K562 (cell line): ENCODE results near the gene CCDC97. TPM values are rescaled to one million over a fixed set of nuclear protein-coding genes. Genes with fewer than 3 reads are reported as not detected.

Source experiments
- ATAC-seq: fragments of 200-7000 bp; cut with Tn5 transposase; 3 replicates; pipeline ENCODE4 v1.9.1; 2020; ENCODE audit warnings: moderate library complexity
- BruUV-seq: library from RNA; stranded (reverse); fragments of 400-500 nt; replicated peaks from 2 replicates; lab custom pipeline; 2021; lab: Mats Ljungman, UMichigan
- CTCF ChIA-PET: fragments of 300-600 bp; formaldehyde crosslinking; extraction: SDS; loops from one replicate; lab custom pipeline; 2021; ENCODE audit warnings: low intra/inter-chr PET ratio; lab: Yijun Ruan, JAX
- POLR2A ChIA-PET: fragments of 300-600, 350-650 bp; sonication (Branson Sonifier 250); formaldehyde crosslinking; extraction: SDS; loops from one replicate; lab custom pipeline; 2021; ENCODE audit warnings: antibody characterized with exemption, inconsistent platforms; lab: Yijun Ruan, JAX
- DNase-seq, 4 experiments: peaks; one replicate each; pipeline versions ENCODE4 v3.0.0 to v3.0.0-alpha.2; 2011 to 2018; ENCODE audit warnings: low spot score in 3 of 4, mixed read lengths in 3 of 4; ENCODE audit errors: extremely low read depth in 1 of 4
- FAIRE-seq: peaks from 2 replicates; lab custom pipeline; 2011; peaks lifted over from hg19 to GRCh38; lab: Jason Lieb, UNC
- H2AFZ ChIP-seq: 2 replicates; pipeline ENCODE4 v1.6.0; 2011; ENCODE audit warnings: low read depth, low read length, control low read depth, inconsistent platforms
- H3K27ac ChIP-seq: fragments of 200-600 bp; 3 replicates; pipeline ENCODE4 v1.8.0; 2011; ENCODE audit warnings: low read depth, mild to moderate bottlenecking, control low read depth, inconsistent platforms, low read length, moderate library complexity, mixed read lengths; ENCODE audit errors: extremely low read depth
- H3K27me3 ChIP-seq, 2 experiments: fragments of 300-600 bp in 1 of 2; 2 replicates in 1 of 2; 3 replicates in 1 of 2; pipeline versions ENCODE4 v1.6.0 to v1.8.0; 2011; ENCODE audit warnings: inconsistent platforms in 2 of 2, low read length in 2 of 2, mild to moderate bottlenecking in 1 of 2, mixed read lengths in 1 of 2, moderate library complexity in 1 of 2; ENCODE audit not compliant: control insufficient read depth in 2 of 2, insufficient read depth in 2 of 2
- H3K36me3 ChIP-seq: fragments of 300-600 bp; 3 replicates; pipeline ENCODE4 v1.8.0; 2011; ENCODE audit warnings: mild to moderate bottlenecking, low read length, inconsistent platforms; ENCODE audit not compliant: control insufficient read depth, insufficient read depth
- H3K4me1 ChIP-seq, 2 experiments: fragments of 200-600 bp in 1 of 2; replicated peaks in 1 of 2; 2 replicates in 1 of 2; 3 replicates in 1 of 2; pipeline versions ENCODE4 v1.5.1 to v1.8.0; 2011; ENCODE audit warnings: inconsistent platforms in 2 of 2, low read length in 2 of 2, mild to moderate bottlenecking in 1 of 2, mixed read lengths in 1 of 2, moderate library complexity in 1 of 2; ENCODE audit not compliant: control insufficient read depth in 2 of 2, insufficient read depth in 2 of 2
- H3K4me2 ChIP-seq: 2 replicates; pipeline ENCODE4 v1.6.1; 2011; ENCODE audit warnings: low read length, control low read depth, inconsistent platforms, mixed read lengths; ENCODE audit not compliant: insufficient read depth
- H3K4me3 ChIP-seq: fragments of 200-600 bp; sonication (generic), shearing (Covaris generic); 2 replicates; pipeline ENCODE4 v1.5.1; 2016; ENCODE audit warnings: control low read depth, inconsistent platforms
- H3K79me2 ChIP-seq: fragments of 200-600 bp; 3 replicates; pipeline ENCODE4 v1.8.0; 2011; ENCODE audit warnings: low read length, inconsistent platforms; ENCODE audit not compliant: control insufficient read depth, insufficient read depth
- H3K9ac ChIP-seq, 2 experiments: 2 replicates each; pipeline versions ENCODE4 v1.6.0 to v1.6.1; 2011; ENCODE audit warnings: low read depth in 2 of 2, low read length in 2 of 2, control low read depth in 1 of 2, inconsistent platforms in 1 of 2, mild to moderate bottlenecking in 1 of 2, mixed read lengths in 1 of 2; ENCODE audit not compliant: insufficient read depth in 1 of 2
- H3K9me1 ChIP-seq: one replicate; pipeline ENCODE4 v1.6.0; 2011; ENCODE audit warnings: inconsistent platforms, mild to moderate bottlenecking, low read length, moderate library complexity; ENCODE audit not compliant: control insufficient read depth, insufficient read depth
- H3K9me3 ChIP-seq: replicated peaks from 2 replicates; pipeline ENCODE4 v1.5.1; 2011; ENCODE audit warnings: low read depth, low read length, inconsistent platforms; ENCODE audit not compliant: control insufficient read depth, insufficient read depth
- H4K20me1 ChIP-seq: replicated peaks from 2 replicates; pipeline ENCODE4 v1.6.1; 2011; ENCODE audit warnings: low read length, inconsistent platforms, mixed read lengths; ENCODE audit not compliant: control insufficient read depth, insufficient read depth
- CEBPB ChIP-seq: fragments of 450-650 bp; IDR thresholded peaks from 2 replicates; pipeline ENCODE4 v1.6.1; 2016; ENCODE audit warnings: missing genetic modification characterization, missing compliant biosample characterization
- CEBPG ChIP-seq, 3 experiments: fragments of 200-800 bp in 1 of 3; sonication (Bioruptor generic) in 1 of 3; sonication (generic) in 1 of 3; formaldehyde crosslinking in 1 of 3; IDR thresholded peaks in 2 of 3; conservative IDR thresholded peaks in 1 of 3; 2 replicates each; pipeline versions ENCODE4 v1.6.1 to v1.8.0; 2016 to 2022; ENCODE audit warnings: missing compliant biosample characterization in 2 of 3, missing genetic modification characterization in 2 of 3, mild to moderate bottlenecking in 1 of 3, missing genetic modification reagents in 1 of 3
- MCM5 ChIP-seq: fragments of 450-650 bp; IDR thresholded peaks from 2 replicates; pipeline ENCODE4 v1.6.1; 2016; ENCODE audit warnings: low read depth
- PKNOX1 ChIP-seq: fragments of 450-650 bp; IDR thresholded peaks from 2 replicates; pipeline ENCODE4 v1.6.1; 2016
- POLR2AphosphoS5 ChIP-seq: IDR thresholded peaks from 2 replicates; pipeline ENCODE4 v1.6.1; 2011; ENCODE audit warnings: mild to moderate bottlenecking, low read depth, low read length, moderate library complexity; ENCODE audit not compliant: control insufficient read depth, insufficient read depth
- RBM34 ChIP-seq: fragments of 200-400 bp; formaldehyde crosslinking; IDR thresholded peaks from 2 replicates; pipeline ENCODE4 v1.6.1; 2018; ENCODE audit warnings: low read length, borderline replicate concordance; ENCODE audit not compliant: insufficient read depth
- SMAD3 ChIP-seq: fragments of 450-650 bp; formaldehyde crosslinking; conservative IDR thresholded peaks from 2 replicates; pipeline ENCODE4 v1.4.0; 2020; ENCODE audit warnings: mild to moderate bottlenecking
- TAF7 ChIP-seq: fragments of 450-650 bp; IDR thresholded peaks from 2 replicates; pipeline ENCODE4 v1.6.1; 2016; ENCODE audit warnings: missing genetic modification characterization, missing compliant biosample characterization
- WGBS: fragments of 100-300 bp; shearing (Covaris generic); methylation state at CpG from one replicate; pipeline ENCODE4 v1.1.6; 2016; ENCODE audit warnings: low coverage, mixed read lengths; ENCODE audit not compliant: insufficient coverage; ENCODE audit errors: missing lambda C conversion rate; 5-methylcytosine and 5-hydroxymethylcytosine counted together
- in situ Hi-C: fragments of 300-500 bp; cut with MboI; formaldehyde crosslinking; loops from 4 replicates; pipeline ENCODE4 v1.15.0; 2018; ENCODE audit warnings: inconsistent platforms, mixed read lengths
- intact Hi-C: fragments of 100-400 bp; cut with micrococcal nuclease; formaldehyde crosslinking; loops from 2 replicates; pipeline ENCODE4 v1.14.2; 2022
- polyA plus RNA-seq, 8 experiments: library from polyadenylated mRNA; depleted of rRNA in 4 of 8; stranded (reverse) in 5 of 8; unstranded in 3 of 8; fragments of >200 nt; fragmentation: Nextera tagmentation in 2 of 8; fragmentation: Illumina TruSeq in 1 of 8; extraction: Ambion mirVana in 2 of 8; extraction: Trizol in 1 of 8; gene quantifications; 2 replicates each; pipeline versions ENCODE4 v1.2.1 to v1.2.3, GENCODE V29; 2011 to 2014; ENCODE audit warnings: inconsistent platforms in 1 of 8, missing spikeins in 1 of 8
- total RNA-seq, 7 experiments: library from RNA; depleted of rRNA in 6 of 7; stranded (reverse); fragments of >200 nt in 6 of 7; fragmentation: Illumina TruSeq in 2 of 7; extraction: Trizol in 2 of 7; gene quantifications; 2 replicates each; pipeline versions ENCODE4 v1.2.1 to v1.2.3, GENCODE V29; 2011 to 2021; ENCODE audit warnings: low replicate concordance in 1 of 7

CCDC97 gene
- total and polyA plus RNA-seq, 9 of the 15 experiments (the other 6 are each of a cell fraction or from before 2014, with no cell fraction given) = 0.60 to 16.5 (median 7.0) TPM

GRCh38 chr19:41276231-41276630 is 33.7 kb upstream of the CCDC97 start:
- no peaks in the 10 kb centered on the region for H3K9me3 ChIP-seq
- ATAC-seq (no peak; the same call in 2 of the 3 replicates), DNase-seq (no peak), FAIRE-seq (no peak)
- H3K79me2 ChIP-seq = no peaks in the 10 kb centered on the region
- H3K4me2 ChIP-seq = no peak overlapping the region
- no peaks in the 10 kb centered on the region for H4K20me1 ChIP-seq
- H3K4me3 ChIP-seq = no peak overlapping the region
- no peaks in the 10 kb centered on the region for H3K9me1 ChIP-seq
- H3K9ac ChIP-seq = no peak overlapping the region
- BruUV-seq = no TSS peak
- no peaks in the 10 kb centered on the region for H3K27me3 ChIP-seq
- POLR2A ChIA-PET = interaction anchor here (0.7 to 3.3 kb wide), 5 partner anchors 8 to 25 kb away, joined by 3 to 11 read pairs (median 6); partner anchors contain the start of gene HNRNPUL1
- CTCF ChIA-PET = no interaction called here
- TF ChIP-seq MCM5 = no peak
- TF ChIP-seq CEBPG (CRISPR knock-in tag; IDR thresholded peaks at IDR 0.05) = peak; percentile 63
- peak; percentile 85 to 92 for TF ChIP-seq CEBPG (tag; conservative IDR thresholded peaks at IDR 0.05 in 1 of 2, IDR thresholded peaks at IDR 0.05 in 1 of 2)
- TF ChIP-seq RBM34 = no peak
- TF ChIP-seq POLR2AphosphoS5 = peak; percentile 11; the same call in 1 of the 2 replicates
- TF ChIP-seq PKNOX1 = no peak
- TF ChIP-seq CEBPB = peak; percentile 93
- no peak for TF ChIP-seq TAF7
- no peak for TF ChIP-seq SMAD3 (CRISPR knock-in tag)
- TF ChIP-seq, all 486 proteins: peak for 3
- Histone ChIP-seq H3K27ac (no peak overlapping the region), H3K4me1 (no peaks in the 10 kb centered on the region), H2AFZ (no peak overlapping the region), H3K36me3 (peaks cover 98% of the 10 kb centered on the region)
- in situ Hi-C loops (no loop called here), intact Hi-C loops (no loop called here)
- WGBS = 94% methylated on average over 3 of the region's 3 CpGs
